SK-N-SH (cell line): ENCODE results near the gene CLASP1.
"Not testable (repeated sequence)": the region's sequence is repeated elsewhere in the genome, so short reads cannot be mapped to it uniquely, and the experiment has no call there.

Experiments
- CHD2 ChIP-seq: fragments of 150-350 bp; IDR thresholded peaks from 2 replicates; pipeline ENCODE4 v1.6.1; 2018; ENCODE audit warnings: low read length; ENCODE audit not compliant: partially characterized antibody
- CTCF ChIP-seq: fragments of 200-600 bp; sonication (generic); IDR thresholded peaks from 2 replicates; pipeline ENCODE4 v1.6.1; 2017; ENCODE audit warnings: antibody characterized with exemption, mild to moderate bottlenecking, moderate library complexity
- EP300 ChIP-seq, 2 experiments: IDR thresholded peaks; 2 replicates each; pipeline versions ENCODE4 v1.4.0 to v1.6.1; 2012; ENCODE audit warnings: borderline replicate concordance in 1 of 2, low read depth in 1 of 2, low read length in 1 of 2
- RCOR1 ChIP-seq: fragments of 150-350 bp; IDR thresholded peaks from 2 replicates; pipeline ENCODE4 v1.6.1; 2017; ENCODE audit warnings: antibody characterized with exemption, low read length
- SMC3 ChIP-seq: IDR thresholded peaks from 2 replicates; pipeline ENCODE4 v1.6.1; 2012; ENCODE audit warnings: low read depth, low read length, improper control_type of control experiment
- YY1 ChIP-seq: IDR thresholded peaks from 2 replicates; pipeline ENCODE4 v1.4.0; 2012; ENCODE audit warnings: low read depth, mild to moderate bottlenecking
- TF ChIP-seq, protein P1 (sequence below): IDR thresholded peaks from 2 replicates; pipeline ENCODE4 v1.6.1; 2012; ENCODE audit warnings: mild to moderate bottlenecking, low read depth, low read length, moderate library complexity
- TF ChIP-seq, protein P2 (sequence below): IDR thresholded peaks from 2 replicates; pipeline ENCODE4 v1.4.0; 2012; ENCODE audit warnings: low read depth

GRCh38 chr2:121610487-121610874 is 38.8 kb downstream of the CLASP1 start:
- not testable (repeated sequence) for TF ChIP-seq CTCF; RCOR1; SMC3; CHD2; EP300 (IDR thresholded peaks at IDR 0.05; ENCODE audit: borderline replicate concordance in 1 of 2, low read depth in 1 of 2, low read length in 1 of 2); YY1
- TF ChIP-seq, protein P1, sequence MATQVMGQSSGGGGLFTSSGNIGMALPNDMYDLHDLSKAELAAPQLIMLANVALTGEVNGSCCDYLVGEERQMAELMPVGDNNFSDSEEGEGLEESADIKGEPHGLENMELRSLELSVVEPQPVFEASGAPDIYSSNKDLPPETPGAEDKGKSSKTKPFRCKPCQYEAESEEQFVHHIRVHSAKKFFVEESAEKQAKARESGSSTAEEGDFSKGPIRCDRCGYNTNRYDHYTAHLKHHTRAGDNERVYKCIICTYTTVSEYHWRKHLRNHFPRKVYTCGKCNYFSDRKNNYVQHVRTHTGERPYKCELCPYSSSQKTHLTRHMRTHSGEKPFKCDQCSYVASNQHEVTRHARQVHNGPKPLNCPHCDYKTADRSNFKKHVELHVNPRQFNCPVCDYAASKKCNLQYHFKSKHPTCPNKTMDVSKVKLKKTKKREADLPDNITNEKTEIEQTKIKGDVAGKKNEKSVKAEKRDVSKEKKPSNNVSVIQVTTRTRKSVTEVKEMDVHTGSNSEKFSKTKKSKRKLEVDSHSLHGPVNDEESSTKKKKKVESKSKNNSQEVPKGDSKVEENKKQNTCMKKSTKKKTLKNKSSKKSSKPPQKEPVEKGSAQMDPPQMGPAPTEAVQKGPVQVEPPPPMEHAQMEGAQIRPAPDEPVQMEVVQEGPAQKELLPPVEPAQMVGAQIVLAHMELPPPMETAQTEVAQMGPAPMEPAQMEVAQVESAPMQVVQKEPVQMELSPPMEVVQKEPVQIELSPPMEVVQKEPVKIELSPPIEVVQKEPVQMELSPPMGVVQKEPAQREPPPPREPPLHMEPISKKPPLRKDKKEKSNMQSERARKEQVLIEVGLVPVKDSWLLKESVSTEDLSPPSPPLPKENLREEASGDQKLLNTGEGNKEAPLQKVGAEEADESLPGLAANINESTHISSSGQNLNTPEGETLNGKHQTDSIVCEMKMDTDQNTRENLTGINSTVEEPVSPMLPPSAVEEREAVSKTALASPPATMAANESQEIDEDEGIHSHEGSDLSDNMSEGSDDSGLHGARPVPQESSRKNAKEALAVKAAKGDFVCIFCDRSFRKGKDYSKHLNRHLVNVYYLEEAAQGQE = not testable (repeated sequence)
- TF ChIP-seq, protein P2, sequence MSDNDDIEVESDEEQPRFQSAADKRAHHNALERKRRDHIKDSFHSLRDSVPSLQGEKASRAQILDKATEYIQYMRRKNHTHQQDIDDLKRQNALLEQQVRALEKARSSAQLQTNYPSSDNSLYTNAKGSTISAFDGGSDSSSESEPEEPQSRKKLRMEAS = not testable (repeated sequence)
